ENCODE measurements around the gene CACNA1S. TPM values are rescaled to one million over a fixed set of nuclear protein-coding genes. Genes with fewer than 3 reads are reported as not detected.

Gene CACNA1S
- total RNA-seq, 2 experiments from 2014 or later, result not detected

DNA sequence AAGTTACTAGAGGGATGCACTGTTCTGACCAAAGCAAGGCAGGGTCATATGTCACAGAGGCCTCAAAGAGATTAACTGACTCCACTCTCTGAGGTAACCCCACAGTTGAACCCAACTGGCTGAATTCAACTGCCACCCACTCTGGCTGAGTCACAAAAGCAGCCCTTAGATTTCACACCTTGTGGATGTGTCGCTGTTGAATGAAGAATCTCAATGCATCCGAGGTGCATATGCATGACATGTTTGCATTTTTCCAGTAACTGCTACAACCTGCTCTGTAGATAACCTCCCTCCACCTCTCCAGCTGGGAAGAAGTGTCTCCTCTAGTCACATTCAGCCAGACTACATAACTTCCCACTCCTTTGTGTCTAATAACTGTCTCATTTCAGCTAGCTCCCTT lies 60.8 kb downstream of the CACNA1S start:
- Histone ChIP-seq H3K4me3 (ENCODE audit: low read depth, low read length, poor library complexity, severe bottlenecking) (no peak overlapping the region), H3K79me2 (ENCODE audit: insufficient read depth, low read depth, low read length) (no peaks in the 10 kb centered on the region), H3K4me1 (ENCODE audit: insufficient read depth, low read length, poor library complexity, severe bottlenecking) (peaks cover 10% of the 10 kb centered on the region), H3K9me2 (ENCODE audit: insufficient read depth, low read length) (no peaks in the 10 kb centered on the region), H3K36me3 (ENCODE audit: insufficient read depth, low read length) (no peaks in the 10 kb centered on the region), H3K27ac (ENCODE audit: low read depth, low read length, poor library complexity, severe bottlenecking) (no peak overlapping the region), H3K9me3 (ENCODE audit: low read length) (no peaks in the 10 kb centered on the region), H4K20me1 (ENCODE audit: insufficient read depth, low read length) (no peaks in the 10 kb centered on the region), H2AFZ (ENCODE audit: low read length) (no peak overlapping the region), H3K4me2 (ENCODE audit: low read length) (no peak overlapping the region)
- TF ChIP-seq, protein P1, sequence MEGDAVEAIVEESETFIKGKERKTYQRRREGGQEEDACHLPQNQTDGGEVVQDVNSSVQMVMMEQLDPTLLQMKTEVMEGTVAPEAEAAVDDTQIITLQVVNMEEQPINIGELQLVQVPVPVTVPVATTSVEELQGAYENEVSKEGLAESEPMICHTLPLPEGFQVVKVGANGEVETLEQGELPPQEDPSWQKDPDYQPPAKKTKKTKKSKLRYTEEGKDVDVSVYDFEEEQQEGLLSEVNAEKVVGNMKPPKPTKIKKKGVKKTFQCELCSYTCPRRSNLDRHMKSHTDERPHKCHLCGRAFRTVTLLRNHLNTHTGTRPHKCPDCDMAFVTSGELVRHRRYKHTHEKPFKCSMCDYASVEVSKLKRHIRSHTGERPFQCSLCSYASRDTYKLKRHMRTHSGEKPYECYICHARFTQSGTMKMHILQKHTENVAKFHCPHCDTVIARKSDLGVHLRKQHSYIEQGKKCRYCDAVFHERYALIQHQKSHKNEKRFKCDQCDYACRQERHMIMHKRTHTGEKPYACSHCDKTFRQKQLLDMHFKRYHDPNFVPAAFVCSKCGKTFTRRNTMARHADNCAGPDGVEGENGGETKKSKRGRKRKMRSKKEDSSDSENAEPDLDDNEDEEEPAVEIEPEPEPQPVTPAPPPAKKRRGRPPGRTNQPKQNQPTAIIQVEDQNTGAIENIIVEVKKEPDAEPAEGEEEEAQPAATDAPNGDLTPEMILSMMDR (conservative IDR thresholded peaks at IDR 0.05; ENCODE audit: low read length), result no peak
- no peak for TF ChIP-seq EZH2phosphoT487 (IDR thresholded peaks at IDR 0.05; ENCODE audit: borderline replicate concordance, low read depth, low read length)
- DNase-seq (ENCODE audit: low spot score), result no peak
- POLR2A ChIA-PET, result interaction anchor here (1.1 kb wide), 1 partner anchor 24 kb away, joined by 3 read pairs; no protein-coding TSS in a partner anchor
- BruUV-seq (replicated peaks), result no TSS peak
- CTCF ChIA-PET (ENCODE audit: unreplicated experiment), result no interaction called here
- intact Hi-C loops (cut with micrococcal nuclease; ENCODE audit: unreplicated experiment), result no loop called here

DNA sequence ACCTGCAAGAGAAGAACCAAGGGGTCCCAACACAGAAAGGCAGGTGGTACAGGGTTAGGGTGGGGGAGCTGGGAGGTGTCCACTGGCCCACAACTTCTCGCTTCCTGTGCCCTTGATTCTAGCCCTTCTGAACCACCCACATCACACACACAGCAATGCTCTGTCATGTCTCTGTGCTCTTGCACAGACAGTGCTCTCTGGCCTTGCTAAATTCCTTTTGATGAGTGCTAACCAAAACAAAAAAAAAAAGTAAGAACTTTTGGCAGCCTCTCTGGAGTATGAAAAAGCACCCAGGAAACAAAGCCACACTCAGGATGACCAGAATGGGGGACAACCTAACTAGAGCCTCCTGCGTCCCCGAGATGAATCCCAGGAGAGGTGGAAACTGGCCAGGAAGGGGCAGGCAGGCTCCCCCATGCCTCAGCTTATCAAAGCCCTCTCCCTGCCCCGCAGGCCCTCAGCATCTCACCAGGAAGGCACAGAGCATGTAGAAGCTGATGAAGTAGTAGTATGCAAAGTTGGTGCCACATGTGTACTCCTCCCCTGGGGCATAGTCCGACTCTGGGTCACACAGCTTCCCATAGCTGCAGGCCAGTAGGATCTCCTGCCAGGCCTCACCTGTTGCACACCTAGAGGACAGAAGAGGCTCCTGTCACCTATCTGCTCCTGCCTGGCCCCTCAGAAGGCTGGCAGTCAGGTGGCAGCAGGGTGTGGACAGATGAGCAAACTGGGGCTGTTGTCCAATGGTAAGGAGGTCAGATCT lies 61.5 kb downstream of the CACNA1S start:
- Histone ChIP-seq H3K9me2 (ENCODE audit: insufficient read depth, low read length) (no peaks in the 10 kb centered on the region), H3K4me3 (ENCODE audit: low read depth, low read length, poor library complexity, severe bottlenecking) (no peak overlapping the region), H3K36me3 (ENCODE audit: insufficient read depth, low read length) (no peaks in the 10 kb centered on the region), H3K79me2 (ENCODE audit: insufficient read depth, low read depth, low read length) (no peaks in the 10 kb centered on the region), H3K4me2 (ENCODE audit: low read length) (no peak overlapping the region), H2AFZ (ENCODE audit: low read length) (no peak overlapping the region), H3K4me1 (ENCODE audit: insufficient read depth, low read length, poor library complexity, severe bottlenecking) (peaks cover 5% of the 10 kb centered on the region), H3K9me3 (ENCODE audit: low read length) (no peaks in the 10 kb centered on the region), H4K20me1 (ENCODE audit: insufficient read depth, low read length) (no peaks in the 10 kb centered on the region), H3K27ac (ENCODE audit: low read depth, low read length, poor library complexity, severe bottlenecking) (no peak overlapping the region)
- POLR2A ChIA-PET, result interaction anchor here (0.5 kb wide), 1 partner anchor 456 kb away, joined by 3 read pairs; no protein-coding TSS in a partner anchor
- CTCF ChIA-PET (ENCODE audit: unreplicated experiment), result no interaction called here
- intact Hi-C loops (cut with micrococcal nuclease; ENCODE audit: unreplicated experiment), result no loop called here
- no peak for TF ChIP-seq EZH2phosphoT487 (IDR thresholded peaks at IDR 0.05; ENCODE audit: borderline replicate concordance, low read depth, low read length)
- TF ChIP-seq, protein P1 (conservative IDR thresholded peaks at IDR 0.05; ENCODE audit: low read length), result no peak
- DNase-seq (ENCODE audit: low spot score), result no peak
- no TSS peak for BruUV-seq (replicated peaks)

DNA sequence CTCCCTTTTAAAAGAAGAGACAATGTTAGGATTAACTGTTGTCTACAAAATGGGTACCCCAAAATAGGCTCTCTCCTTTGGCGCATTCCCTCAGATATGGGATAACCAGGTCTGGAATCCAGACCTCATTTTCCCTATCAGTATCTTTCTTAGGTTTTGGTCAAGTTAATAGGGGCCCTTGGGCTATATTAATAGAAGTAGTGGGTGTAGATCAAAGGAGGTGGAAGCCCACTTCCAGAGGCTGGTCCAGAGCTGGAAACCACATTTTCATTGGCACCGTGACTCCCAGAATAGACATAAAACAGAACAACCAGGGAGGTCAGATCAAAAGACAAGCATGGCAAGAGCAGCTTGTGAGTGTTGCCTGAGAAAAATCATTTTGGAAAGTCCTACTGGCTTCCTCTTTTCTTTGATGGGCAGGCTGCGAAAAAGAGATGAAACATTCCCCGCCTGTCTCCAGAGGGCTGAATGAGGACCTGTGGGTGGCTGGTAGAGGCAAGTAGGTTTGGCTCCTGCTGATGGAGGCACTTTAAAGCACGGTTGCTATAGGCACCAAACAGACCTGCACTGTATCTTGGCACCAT lies 62.9 kb downstream of the CACNA1S start:
- BruUV-seq (replicated peaks), result no TSS peak
- intact Hi-C loops (cut with micrococcal nuclease; ENCODE audit: unreplicated experiment), result loop anchor here (5.0 kb wide), 1 partner anchor 68 kb away; no protein-coding TSS in a partner anchor

More for the DNA sequence above, 62.9 kb downstream of the CACNA1S start:
- H3K4me3 ChIP-seq (ENCODE audit: low read depth, low read length, poor library complexity, severe bottlenecking), result no peak overlapping the region
- no peak for DNase-seq (ENCODE audit: low spot score)
- H3K79me2 ChIP-seq (ENCODE audit: insufficient read depth, low read depth, low read length), result no peaks in the 10 kb centered on the region
- H3K9me3 ChIP-seq (ENCODE audit: low read length), result no peaks in the 10 kb centered on the region
- no peak overlapping the region for H2AFZ ChIP-seq (ENCODE audit: low read length)
- H3K36me3 ChIP-seq (ENCODE audit: insufficient read depth, low read length), result no peaks in the 10 kb centered on the region
- TF ChIP-seq EZH2phosphoT487 (IDR thresholded peaks at IDR 0.05; ENCODE audit: borderline replicate concordance, low read depth, low read length), result no peak
- TF ChIP-seq, protein P1 (conservative IDR thresholded peaks at IDR 0.05; ENCODE audit: low read length), result no peak
- H4K20me1 ChIP-seq (ENCODE audit: insufficient read depth, low read length), result no peaks in the 10 kb centered on the region
- H3K4me1 ChIP-seq (ENCODE audit: insufficient read depth, low read length, poor library complexity, severe bottlenecking), result no peaks in the 10 kb centered on the region
- no peak overlapping the region for H3K27ac ChIP-seq (ENCODE audit: low read depth, low read length, poor library complexity, severe bottlenecking)
- H3K4me2 ChIP-seq (ENCODE audit: low read length), result no peak overlapping the region
- POLR2A ChIA-PET, result no interaction called here
- H3K9me2 ChIP-seq (ENCODE audit: insufficient read depth, low read length), result no peaks in the 10 kb centered on the region
- CTCF ChIA-PET (ENCODE audit: unreplicated experiment), result no interaction called here
